GM23338 (cell line): Measurements from ENCODE around the gene VAV3. TPM values are rescaled to one million over a fixed set of nuclear protein-coding genes. Genes with fewer than 3 reads are reported as not detected.

Source experiments
- ATAC-seq: fragments of 200-7000 bp; cut with Tn5 transposase; 3 replicates; pipeline ENCODE4 v1.9.1; 2020
- DNase-seq: peaks from one replicate; pipeline ENCODE4 v3.0.0-alpha.2; 2015; ENCODE audit warnings: low spot score
- H2AFZ ChIP-seq: fragments of 200-600 bp; sonication (generic); 2 replicates; pipeline ENCODE4 v1.8.0; 2016; ENCODE audit warnings: antibody characterized with exemption, mild to moderate bottlenecking, moderate library complexity
- H3F3A ChIP-seq: fragments of 200-600 bp; sonication (generic); replicated peaks from 2 replicates; pipeline ENCODE4 v1.8.0; 2017; ENCODE audit warnings: antibody characterized with exemption, mixed run types, low read depth
- H3K27ac ChIP-seq: fragments of 200-600 bp; sonication (generic); 2 replicates; pipeline ENCODE4 v1.6.1; 2016; ENCODE audit warnings: low read depth
- H3K27me3 ChIP-seq: fragments of 200-600 bp; sonication (generic); 2 replicates; pipeline ENCODE4 v1.8.0; 2016; ENCODE audit warnings: mild to moderate bottlenecking, mixed run types, moderate library complexity; ENCODE audit not compliant: insufficient read depth
- H3K36me3 ChIP-seq: fragments of 200-600 bp; sonication (generic); 2 replicates; pipeline ENCODE4 v1.8.0; 2016; ENCODE audit warnings: mild to moderate bottlenecking; ENCODE audit not compliant: insufficient read depth
- H3K4me1 ChIP-seq: fragments of 200-600 bp; sonication (generic); 2 replicates; pipeline ENCODE4 v1.8.0; 2016; ENCODE audit warnings: mild to moderate bottlenecking, moderate library complexity; ENCODE audit not compliant: insufficient read depth
- H3K4me2 ChIP-seq: fragments of 200-600 bp; sonication (generic); 2 replicates; pipeline ENCODE4 v1.7.1; 2017; ENCODE audit warnings: mixed run types
- H3K4me3 ChIP-seq: fragments of 200-600 bp; sonication (generic); 2 replicates; pipeline ENCODE4 v1.6.1; 2016; ENCODE audit warnings: mixed run types
- H3K79me2 ChIP-seq: fragments of 200-600 bp; sonication (generic); replicated peaks from 2 replicates; pipeline ENCODE4 v1.8.0; 2017; ENCODE audit warnings: mild to moderate bottlenecking; ENCODE audit not compliant: insufficient read depth
- H3K9me2 ChIP-seq: fragments of 200-600 bp; sonication (generic); 2 replicates; pipeline ENCODE4 v1.8.0; 2017; ENCODE audit not compliant: insufficient read depth
- H4K20me1 ChIP-seq: fragments of 200-600 bp; sonication (generic); replicated peaks from 2 replicates; pipeline ENCODE4 v1.8.0; 2017; ENCODE audit warnings: mild to moderate bottlenecking; ENCODE audit not compliant: insufficient read depth
- H3K27ac Mint-ChIP-seq: 2 replicates; pipeline ENCODE4 v1.8.0; 2020; ENCODE audit warnings: inconsistent platforms, mild to moderate bottlenecking, moderate library complexity, mixed read lengths
- H3K27me3 Mint-ChIP-seq: 3 replicates; pipeline ENCODE4 v1.8.0; 2022; ENCODE audit warnings: low read depth, mild to moderate bottlenecking, moderate library complexity, mixed read lengths, inconsistent platforms; ENCODE audit not compliant: insufficient read depth, poor library complexity
- H3K36me3 Mint-ChIP-seq: 3 replicates; pipeline ENCODE4 v1.8.0; 2021; ENCODE audit warnings: low read depth, mild to moderate bottlenecking, inconsistent platforms, moderate library complexity, mixed read lengths
- H3K4me1 Mint-ChIP-seq: 3 replicates; pipeline ENCODE4 v1.8.0; 2020; ENCODE audit warnings: mild to moderate bottlenecking, inconsistent platforms, mixed read lengths
- H3K4me3 Mint-ChIP-seq: 3 replicates; pipeline ENCODE4 v1.8.0; 2021; ENCODE audit warnings: moderate library complexity, mild to moderate bottlenecking, inconsistent platforms, mixed read lengths
- H3K9me3 Mint-ChIP-seq: 3 replicates; pipeline ENCODE4 v1.8.0; 2020; ENCODE audit warnings: moderate library complexity, mild to moderate bottlenecking, inconsistent platforms, mixed read lengths
- EZH2 ChIP-seq: fragments of 200-600 bp; sonication (generic); IDR thresholded peaks from one replicate; pipeline ENCODE4 v1.8.0; 2017; ENCODE audit warnings: antibody characterized with exemption, mild to moderate bottlenecking, low read depth; ENCODE audit not compliant: unreplicated experiment
- EZH2phosphoT487 ChIP-seq: fragments of 200-600 bp; sonication (generic); IDR thresholded peaks from one replicate; pipeline ENCODE4 v1.8.1; 2018; ENCODE audit warnings: antibody characterized with exemption; ENCODE audit not compliant: unreplicated experiment
- JUNB ChIP-seq: IDR thresholded peaks from one replicate; pipeline ENCODE4 v1.6.1; 2016; ENCODE audit warnings: antibody characterized with exemption; ENCODE audit not compliant: unreplicated experiment
- NANOG ChIP-seq: IDR thresholded peaks from 2 replicates; pipeline ENCODE4 v1.6.1; 2016; ENCODE audit warnings: antibody characterized with exemption, borderline replicate concordance
- POLR2AphosphoS5 ChIP-seq: IDR thresholded peaks from 2 replicates; pipeline ENCODE4 v1.6.1; 2016; ENCODE audit warnings: antibody characterized with exemption, low read depth
- STAT1 ChIP-seq: IDR thresholded peaks from one replicate; pipeline ENCODE4 v1.6.1; 2016; ENCODE audit warnings: antibody characterized with exemption; ENCODE audit not compliant: unreplicated experiment
- ZNF114 ChIP-seq: fragments of 250-450 bp; sonication (Bioruptor Pico); IDR thresholded peaks from 2 replicates; pipeline ENCODE4 v1.5.0; 2020; ENCODE audit warnings: mild to moderate bottlenecking, moderate library complexity
- ZNF331 ChIP-seq: fragments of 250-450 bp; sonication (Bioruptor Pico); IDR thresholded peaks from 2 replicates; pipeline ENCODE4 v1.5.0; 2020; ENCODE audit warnings: low read depth, mild to moderate bottlenecking, moderate library complexity
- polyA plus RNA-seq: library from polyadenylated mRNA; unstranded; fragments of >200 nt; fragmentation: Nextera tagmentation; extraction: Ambion mirVana; gene quantifications from 2 replicates; pipeline ENCODE4 v1.2.1, GENCODE V29; 2016
- total RNA-seq: library from RNA; depleted of rRNA; stranded (reverse); fragments of >200 nt; shearing (Covaris generic); gene quantifications from 2 replicates; pipeline ENCODE4 v1.2.3, GENCODE V29; 2014
- TF ChIP-seq, protein P1 (sequence below): IDR thresholded peaks from 2 replicates; pipeline ENCODE4 v1.6.1; 2016; ENCODE audit warnings: antibody characterized with exemption
- TF ChIP-seq, protein P2 (sequence below), 2 experiments: fragments of 200-600 bp in 1 of 2; sonication (generic) in 1 of 2; conservative IDR thresholded peaks; 2 replicates each; pipeline versions ENCODE4 v1.5.1 to v1.6.1; 2016 to 2017; ENCODE audit warnings: antibody characterized with exemption in 2 of 2, low read depth in 2 of 2, mild to moderate bottlenecking in 2 of 2, moderate library complexity in 1 of 2

The VAV3 gene
- total and polyA plus RNA-seq, 2 experiments from 2014 or later = 3.0 to 11.3 TPM

DNA sequence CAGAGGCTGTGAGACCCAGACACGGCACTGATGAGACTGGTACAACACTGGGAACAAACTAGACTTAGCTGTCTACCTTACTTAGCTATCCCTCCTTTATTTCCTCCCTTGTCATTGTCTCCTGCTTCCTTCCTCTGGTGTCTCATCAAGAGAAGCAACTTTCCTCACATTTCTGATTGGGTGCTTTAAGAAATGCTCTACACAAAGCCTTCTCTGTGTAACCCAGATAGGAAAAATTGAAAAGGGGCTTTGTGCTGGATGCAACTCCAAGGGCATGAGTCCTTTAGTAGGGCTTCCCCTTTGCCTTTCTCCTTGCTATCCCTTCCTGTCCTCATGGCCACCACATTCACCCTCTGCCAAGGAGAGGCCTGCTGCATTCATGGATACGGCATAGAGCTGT, 274.5 kb downstream of the VAV3 start:
- no peaks in the 10 kb centered on the region for H3K9me2 ChIP-seq
- Mint-ChIP-seq H3K27ac (no peak overlapping the region), H3K4me1 (peaks cover 19% of the 10 kb centered on the region), H3K9me3 (no peaks in the 10 kb centered on the region), H3K27me3 (no peaks in the 10 kb centered on the region), H3K36me3 (no peaks in the 10 kb centered on the region), H3K4me3 (no peak overlapping the region)
- H3K79me2 ChIP-seq = no peaks in the 10 kb centered on the region
- DNase-seq (no peak), ATAC-seq (no peak)
- no peak overlapping the region for H3K4me3 ChIP-seq
- no peaks in the 10 kb centered on the region for H3K27me3 ChIP-seq
- TF ChIP-seq, protein P1, sequence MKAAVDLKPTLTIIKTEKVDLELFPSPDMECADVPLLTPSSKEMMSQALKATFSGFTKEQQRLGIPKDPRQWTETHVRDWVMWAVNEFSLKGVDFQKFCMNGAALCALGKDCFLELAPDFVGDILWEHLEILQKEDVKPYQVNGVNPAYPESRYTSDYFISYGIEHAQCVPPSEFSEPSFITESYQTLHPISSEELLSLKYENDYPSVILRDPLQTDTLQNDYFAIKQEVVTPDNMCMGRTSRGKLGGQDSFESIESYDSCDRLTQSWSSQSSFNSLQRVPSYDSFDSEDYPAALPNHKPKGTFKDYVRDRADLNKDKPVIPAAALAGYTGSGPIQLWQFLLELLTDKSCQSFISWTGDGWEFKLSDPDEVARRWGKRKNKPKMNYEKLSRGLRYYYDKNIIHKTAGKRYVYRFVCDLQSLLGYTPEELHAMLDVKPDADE = no peak
- no peak for TF ChIP-seq NANOG
- no peaks in the 10 kb centered on the region for H3F3A ChIP-seq
- H2AFZ ChIP-seq = no peak overlapping the region
- H3K4me1 ChIP-seq = peaks cover 18% of the 10 kb centered on the region; the same call in 1 of the 2 replicates
- no peak overlapping the region for H3K4me2 ChIP-seq
- H3K27ac ChIP-seq = no peak overlapping the region
- H3K36me3 ChIP-seq = no peaks in the 10 kb centered on the region
- no peaks in the 10 kb centered on the region for H4K20me1 ChIP-seq

DNA sequence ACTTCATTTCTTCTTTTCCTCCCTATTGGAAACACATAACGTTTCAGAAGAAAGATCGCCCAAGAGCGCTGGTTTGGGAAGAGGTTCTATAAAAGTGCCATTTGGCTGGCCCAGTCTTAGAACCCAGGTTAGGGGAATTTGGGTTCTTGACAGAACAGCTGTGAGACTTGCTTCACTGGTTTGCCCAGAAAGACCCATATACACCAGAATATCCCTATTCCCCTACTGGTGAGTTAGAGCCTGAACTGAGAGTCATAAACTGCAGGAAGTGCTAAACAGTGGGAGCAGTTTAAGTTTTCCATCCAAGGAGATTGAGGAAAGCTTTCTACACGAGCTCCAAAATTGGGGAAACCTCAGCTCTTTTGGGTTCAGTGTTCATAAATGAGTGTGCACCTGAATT, 275.2 kb downstream of the VAV3 start:
- H3K36me3 Mint-ChIP-seq = no peaks in the 10 kb centered on the region
- no peak overlapping the region for H3K4me3 Mint-ChIP-seq
- Histone ChIP-seq H3K9me2 (no peaks in the 10 kb centered on the region), H3K79me2 (no peaks in the 10 kb centered on the region), H3K4me3 (no peak overlapping the region), H3K27me3 (no peaks in the 10 kb centered on the region), H3K4me2 (no peak overlapping the region), H3K4me1 (peaks cover 18% of the 10 kb centered on the region; the same call in 1 of the 2 replicates), H3K27ac (no peak overlapping the region), H2AFZ (no peak overlapping the region), H4K20me1 (no peaks in the 10 kb centered on the region), H3K36me3 (no peaks in the 10 kb centered on the region), H3F3A (no peaks in the 10 kb centered on the region)
- DNase-seq (no peak), ATAC-seq (no peak)
- H3K27ac Mint-ChIP-seq = no peak overlapping the region
- H3K4me1 Mint-ChIP-seq = peaks cover 19% of the 10 kb centered on the region
- H3K27me3 Mint-ChIP-seq = no peaks in the 10 kb centered on the region
- H3K9me3 Mint-ChIP-seq = no peaks in the 10 kb centered on the region
- TF ChIP-seq STAT1 (no peak), POLR2AphosphoS5 (no peak), EZH2 (no peak), NANOG (no peak), ZNF331 (CRISPR knock-in tag) (no peak), JUNB (no peak), ZNF114 (CRISPR knock-in tag) (no peak), EZH2phosphoT487 (no peak)
- TF ChIP-seq, protein P2, sequence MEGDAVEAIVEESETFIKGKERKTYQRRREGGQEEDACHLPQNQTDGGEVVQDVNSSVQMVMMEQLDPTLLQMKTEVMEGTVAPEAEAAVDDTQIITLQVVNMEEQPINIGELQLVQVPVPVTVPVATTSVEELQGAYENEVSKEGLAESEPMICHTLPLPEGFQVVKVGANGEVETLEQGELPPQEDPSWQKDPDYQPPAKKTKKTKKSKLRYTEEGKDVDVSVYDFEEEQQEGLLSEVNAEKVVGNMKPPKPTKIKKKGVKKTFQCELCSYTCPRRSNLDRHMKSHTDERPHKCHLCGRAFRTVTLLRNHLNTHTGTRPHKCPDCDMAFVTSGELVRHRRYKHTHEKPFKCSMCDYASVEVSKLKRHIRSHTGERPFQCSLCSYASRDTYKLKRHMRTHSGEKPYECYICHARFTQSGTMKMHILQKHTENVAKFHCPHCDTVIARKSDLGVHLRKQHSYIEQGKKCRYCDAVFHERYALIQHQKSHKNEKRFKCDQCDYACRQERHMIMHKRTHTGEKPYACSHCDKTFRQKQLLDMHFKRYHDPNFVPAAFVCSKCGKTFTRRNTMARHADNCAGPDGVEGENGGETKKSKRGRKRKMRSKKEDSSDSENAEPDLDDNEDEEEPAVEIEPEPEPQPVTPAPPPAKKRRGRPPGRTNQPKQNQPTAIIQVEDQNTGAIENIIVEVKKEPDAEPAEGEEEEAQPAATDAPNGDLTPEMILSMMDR (conservative IDR thresholded peaks at IDR 0.05; ENCODE audit: low read depth in 2 of 2) = no peak
